Heart right ventricle (tissue), 16 donors: ENCODE data around the gene PBRM1. TPM values are rescaled to one million over a fixed set of nuclear protein-coding genes. Genes with fewer than 3 reads are reported as not detected.

Experiments used
- ATAC-seq, 8 donors: fragments of 200-7000 bp; cut with Tn5 transposase; one replicate each; pipeline ENCODE4 v1.9.1; 2020; ENCODE audit warnings: mild to moderate bottlenecking in 8 of 8, moderate library complexity in 8 of 8, moderate number of reproducible peaks in 1 of 8
- DNase-seq, 2 donors: peaks; one replicate each; pipeline ENCODE4 v3.0.0-alpha.2; 2020
- H3K27ac ChIP-seq, 10 donors: fragments of 200-600 bp; sonication (generic) in 2 of 10; one replicate each; pipeline versions ENCODE4 v1.5.0 to v1.8.0; 2020 to 2022; ENCODE audit warnings: mild to moderate bottlenecking in 3 of 10
- H3K27me3 ChIP-seq, 7 donors: fragments of 200-600 bp; one replicate each; pipeline ENCODE4 v1.8.0; 2021 to 2022; ENCODE audit warnings: mild to moderate bottlenecking in 2 of 7
- H3K36me3 ChIP-seq, 9 donors: fragments of 200-600 bp; sonication (generic) in 1 of 9; one replicate each; pipeline versions ENCODE4 v1.5.0 to v1.8.0; 2020 to 2022; ENCODE audit warnings: mild to moderate bottlenecking in 2 of 9
- H3K4me1 ChIP-seq, 9 donors: fragments of 200-600 bp; sonication (generic) in 1 of 9; one replicate each; pipeline versions ENCODE4 v1.5.0 to v1.8.0; 2020 to 2022; ENCODE audit warnings: mild to moderate bottlenecking in 4 of 9
- H3K4me3 ChIP-seq, 10 donors: fragments of 200-600 bp; sonication (generic) in 2 of 10; one replicate each; pipeline versions ENCODE4 v1.5.0 to v1.8.0; 2020 to 2022; ENCODE audit warnings: mild to moderate bottlenecking in 7 of 10, moderate library complexity in 2 of 10
- H3K9me3 ChIP-seq, 11 donors: fragments of 200-600 bp in 10 of 11; sonication (generic) in 2 of 11; one replicate each; pipeline versions ENCODE4 v1.5.0 to v1.8.0; 2013 to 2022; ENCODE audit warnings: mild to moderate bottlenecking in 2 of 11, control low read depth in 1 of 11, moderate library complexity in 1 of 11
- WGBS, 2 donors: extraction: QIAGEN DNeasy Blood & Tissue Kit; methylation state at CpG; one replicate each; pipeline ENCODE4 v1.1.7; 2013; ENCODE audit warnings: inconsistent platforms in 1 of 2; 5-methylcytosine and 5-hydroxymethylcytosine counted together
- intact Hi-C, 10 donors: fragments of 100-400 bp; cut with DNase I; formaldehyde crosslinking; loops; one replicate each; pipeline versions ENCODE4 v1.11.1 to v1.14.2; 2022
- polyA plus RNA-seq, 2 donors: library from polyadenylated mRNA; stranded (reverse); fragments of 200-250 nt; gene quantifications; one replicate each; pipeline ENCODE4 v1.2.3, GENCODE V29; 2013
- total RNA-seq, 10 donors: library from RNA; stranded (reverse); fragmentation: NEBNext Ultra II Directional in 3 of 10; extraction: Animal tissue kit (Norgen Biotek cat#: 25700) in 3 of 10; gene quantifications; one replicate each; pipeline versions ENCODE4 v1.2.1 to v1.2.4, GENCODE V29; 2021 to 2023
- TF ChIP-seq, protein P1 (sequence below), 9 donors: fragments of 200-600 bp; sonication (generic) in 2 of 9; IDR thresholded peaks; one replicate each; pipeline versions ENCODE4 v1.5.0 to v1.8.0; 2021 to 2022; ENCODE audit warnings: antibody characterized with exemption in 9 of 9, mild to moderate bottlenecking in 5 of 9, moderate library complexity in 1 of 9
- donor health status: Arrhythmogenic right ventricular cardiomyopathy.
- donor health status: ischemic (EF 13 %, LVEDD 7.1; RV severe dilation, severe dysfunction).
- donor health status: healthy with polysubstance abuse.
- donor health status: DM: no; HTN: yes; CAD: no.
- donor health status: DM: no; HTN: no; CAD: no.
- donor health status: ischemic (EF 25% LVEDD 6.9; RV normal size, moderate dysfunction).
- donor health status: ischemic (EF 25% LVEDD 5.7; RV mildly dilated, moderate dysfunction).
- donor health status: healthy.
- donor health status: DM: yes; HTN: yes; CAD: no.
- donor health status: Ischemic cardiomyopathy.
- donor health status: ischemic (EF 35%, LVEDD 5.7; RV mildly dilated, moderate dysfunction).
- donor health status: nonischemic (EF 11% LVEDD 7.7; RV severe dilation, severe dysfunction).
- donor health status: DM: yes; HTN: yes; CAD: no.
- donor health status: PGD.
- donor health status: ischemic (EF 29% LVEDD 5.4; RV normal size, mild dysfunction).
- donor health status: nonischemic (EF 23%, LVEDD 6.1; RV moderate dilation, normal function).

The PBRM1 gene
- total and polyA plus RNA-seq, 12 donors, result 6.0 to 63.9 (median 50.8) TPM

DNA sequence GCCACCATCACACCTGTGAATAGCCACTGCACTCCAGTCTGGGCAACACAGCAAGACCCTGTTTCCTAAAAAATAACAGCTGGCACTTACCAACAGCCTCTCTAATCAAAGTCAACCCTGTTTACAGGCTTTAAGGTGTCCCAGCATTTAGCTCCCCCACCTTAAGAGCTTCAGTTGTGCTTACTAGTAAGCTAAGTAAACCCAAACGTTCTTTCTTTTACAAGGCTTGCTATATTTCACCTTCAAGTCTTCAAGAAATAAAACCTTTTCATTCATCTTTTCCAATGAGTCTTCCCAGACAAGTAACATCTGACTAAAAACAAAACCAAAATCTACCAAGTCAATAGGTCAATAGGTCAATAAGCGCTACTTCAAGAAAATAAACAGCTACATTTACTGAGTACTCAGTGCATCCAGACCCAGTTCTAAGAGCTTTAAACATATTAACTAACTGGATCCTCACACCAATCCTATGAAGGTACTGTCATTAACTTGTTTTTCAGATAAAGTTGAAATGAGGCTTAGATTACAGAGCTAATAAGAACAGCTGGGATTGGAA is 62.4 kb downstream of the PBRM1 start:
- H3K36me3 ChIP-seq, result peaks cover 0 to 97% (median 28%) of the 10 kb centered on the region in 9 donors
- no peak for DNase-seq
- no peak overlapping the region for H3K4me3 ChIP-seq
- TF ChIP-seq, protein P1, sequence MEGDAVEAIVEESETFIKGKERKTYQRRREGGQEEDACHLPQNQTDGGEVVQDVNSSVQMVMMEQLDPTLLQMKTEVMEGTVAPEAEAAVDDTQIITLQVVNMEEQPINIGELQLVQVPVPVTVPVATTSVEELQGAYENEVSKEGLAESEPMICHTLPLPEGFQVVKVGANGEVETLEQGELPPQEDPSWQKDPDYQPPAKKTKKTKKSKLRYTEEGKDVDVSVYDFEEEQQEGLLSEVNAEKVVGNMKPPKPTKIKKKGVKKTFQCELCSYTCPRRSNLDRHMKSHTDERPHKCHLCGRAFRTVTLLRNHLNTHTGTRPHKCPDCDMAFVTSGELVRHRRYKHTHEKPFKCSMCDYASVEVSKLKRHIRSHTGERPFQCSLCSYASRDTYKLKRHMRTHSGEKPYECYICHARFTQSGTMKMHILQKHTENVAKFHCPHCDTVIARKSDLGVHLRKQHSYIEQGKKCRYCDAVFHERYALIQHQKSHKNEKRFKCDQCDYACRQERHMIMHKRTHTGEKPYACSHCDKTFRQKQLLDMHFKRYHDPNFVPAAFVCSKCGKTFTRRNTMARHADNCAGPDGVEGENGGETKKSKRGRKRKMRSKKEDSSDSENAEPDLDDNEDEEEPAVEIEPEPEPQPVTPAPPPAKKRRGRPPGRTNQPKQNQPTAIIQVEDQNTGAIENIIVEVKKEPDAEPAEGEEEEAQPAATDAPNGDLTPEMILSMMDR (IDR thresholded peaks at IDR 0.05), result no peak
- intact Hi-C loops, result no loop called here
- no peak overlapping the region for H3K27ac ChIP-seq
- H3K9me3 ChIP-seq, result no peaks in the 10 kb centered on the region
- WGBS, 2 donors, result 75 to 76% methylated on average over 2 of the region's 2 CpGs
- no peaks in the 10 kb centered on the region for H3K4me1 ChIP-seq
- no peak for ATAC-seq
- no peaks in the 10 kb centered on the region for H3K27me3 ChIP-seq

DNA sequence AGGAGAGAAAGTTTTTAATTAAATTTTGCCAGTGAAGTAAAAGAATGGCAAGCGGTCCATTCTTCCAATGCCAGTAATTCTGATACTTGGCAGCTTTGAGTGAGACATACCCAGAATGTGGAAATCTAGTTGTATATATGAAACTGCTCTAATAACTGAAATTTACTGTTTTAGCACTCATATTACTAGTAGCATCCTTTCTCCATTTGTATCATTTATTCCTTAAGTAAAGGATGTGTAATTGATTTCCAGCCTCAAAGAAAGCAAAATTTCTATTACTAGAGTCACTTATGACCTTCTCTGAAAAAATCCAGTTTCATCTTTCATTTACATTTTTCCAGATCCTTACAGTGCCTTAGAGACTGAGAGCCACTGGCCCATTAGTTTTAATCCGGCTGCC is 65.1 kb downstream of the PBRM1 start:
- no peak for ATAC-seq
- no peaks in the 10 kb centered on the region for H3K27me3 ChIP-seq
- no peaks in the 10 kb centered on the region for H3K4me1 ChIP-seq
- H3K36me3 ChIP-seq, result peaks cover 0 to 98% (median 21%) of the 10 kb centered on the region in 9 donors
- 96 to 99% methylated on average over 2 of the region's 2 CpGs for WGBS, 2 donors
- no peak overlapping the region for H3K27ac ChIP-seq
- no peaks in the 10 kb centered on the region for H3K9me3 ChIP-seq
- no peak for DNase-seq
- H3K4me3 ChIP-seq, result no peak overlapping the region
- TF ChIP-seq, protein P1 (IDR thresholded peaks at IDR 0.05), result no peak
- intact Hi-C loops, result no loop called here

DNA sequence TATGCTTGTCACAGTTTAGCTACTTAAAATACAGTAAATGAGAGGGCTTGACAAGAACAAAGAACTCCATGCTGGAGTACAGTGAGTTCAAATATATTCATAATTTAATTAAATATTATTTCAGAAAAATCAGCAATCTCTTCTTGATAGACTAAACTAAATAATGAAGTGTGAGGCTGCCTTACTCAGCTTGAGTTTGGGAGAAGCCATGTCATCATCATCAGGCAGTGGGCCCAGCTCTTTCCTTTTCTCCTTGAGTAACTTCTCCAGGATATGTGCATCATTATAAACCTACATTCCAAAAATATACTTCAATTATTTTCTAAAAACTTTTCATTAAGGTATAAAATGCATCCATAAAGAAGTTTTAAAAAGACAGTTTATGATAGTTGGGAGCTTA is 70.5 kb downstream of the PBRM1 start:
- Histone ChIP-seq H3K27ac (no peak overlapping the region), H3K36me3 (peaks cover 0 to 100% (median 39%) of the 10 kb centered on the region in 9 donors), H3K4me1 (no peaks in the 10 kb centered on the region), H3K27me3 (no peaks in the 10 kb centered on the region), H3K4me3 (no peak overlapping the region), H3K9me3 (no peaks in the 10 kb centered on the region)
- no peak for ATAC-seq
- no peak for DNase-seq
- TF ChIP-seq, protein P1 (IDR thresholded peaks at IDR 0.05), result no peak
- intact Hi-C loops, result no loop called here

DNA sequence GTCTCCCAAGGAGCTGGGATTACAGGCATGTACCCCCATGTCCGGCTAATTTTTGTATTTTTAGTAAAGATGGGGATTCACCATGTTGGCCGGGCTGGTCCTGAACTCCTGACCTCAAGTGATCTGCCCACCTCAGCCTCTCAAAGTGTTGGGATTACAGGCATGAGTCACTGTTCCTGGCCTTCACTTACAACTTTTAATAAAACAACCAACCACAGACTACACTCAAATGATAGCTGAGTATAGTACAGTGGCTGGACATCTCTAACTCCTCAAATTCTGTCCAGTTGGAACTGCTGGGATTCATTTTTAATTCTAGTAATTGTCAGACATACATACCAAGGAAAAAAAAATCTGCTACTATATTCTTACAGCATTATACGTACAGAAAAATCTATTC is 71.0 kb downstream of the PBRM1 start:
- DNase-seq, result no peak
- TF ChIP-seq, protein P1 (IDR thresholded peaks at IDR 0.05), result no peak
- ATAC-seq, result no peak
- WGBS, 2 donors, result 98% methylated on average over 3 of the region's 3 CpGs
- intact Hi-C loops, result no loop called here
- Histone ChIP-seq H3K27ac (no peak overlapping the region), H3K4me3 (no peak overlapping the region), H3K4me1 (no peaks in the 10 kb centered on the region), H3K9me3 (no peaks in the 10 kb centered on the region), H3K27me3 (no peaks in the 10 kb centered on the region), H3K36me3 (peaks cover 0 to 100% (median 41%) of the 10 kb centered on the region in 9 donors)
